Measurements from ENCODE around the gene FAHD1.

Gene FAHD1

GRCh38 chr16:1810536-1810935 lies 16.5 kb upstream of the FAHD1 start:
- Histone ChIP-seq H3K27me3 (ENCODE audit: control insufficient read depth, insufficient read depth, low read length) (no peaks in the 10 kb centered on the region), H3K36me3 (ENCODE audit: control insufficient read depth, insufficient read depth, low read length) (peaks cover 20% of the 10 kb centered on the region), H3K9ac (ENCODE audit: low read length) (no peak overlapping the region), H3K4me3 (ENCODE audit: low read length) (no peak overlapping the region), H3K4me1 (ENCODE audit: control insufficient read depth, insufficient read depth, low read length) (no peaks in the 10 kb centered on the region), H3K27ac (ENCODE audit: low read depth, low read length) (no peak overlapping the region)

- Histone ChIP-seq H3K4me3 (ENCODE audit: low read length) (no peak overlapping the region), H3K36me3 (ENCODE audit: control insufficient read depth, insufficient read depth, low read length) (peaks cover 27% of the 10 kb centered on the region), H3K9ac (ENCODE audit: low read length) (no peak overlapping the region), H3K27me3 (ENCODE audit: control insufficient read depth, insufficient read depth, low read length) (no peaks in the 10 kb centered on the region), H3K27ac (ENCODE audit: low read depth, low read length) (no peak overlapping the region), H3K4me1 (ENCODE audit: control insufficient read depth, insufficient read depth, low read length) (no peaks in the 10 kb centered on the region)
Observed at GRCh38 chr16:1812732-1813163, 14.3 kb upstream of the FAHD1 start.

- Histone ChIP-seq H3K27ac (ENCODE audit: low read depth, low read length) (no peak overlapping the region), H3K36me3 (ENCODE audit: control insufficient read depth, insufficient read depth, low read length) (peaks cover 22% of the 10 kb centered on the region), H3K4me1 (ENCODE audit: control insufficient read depth, insufficient read depth, low read length) (no peaks in the 10 kb centered on the region), H3K4me3 (ENCODE audit: low read length) (no peak overlapping the region), H3K27me3 (ENCODE audit: control insufficient read depth, insufficient read depth, low read length) (no peaks in the 10 kb centered on the region), H3K9ac (ENCODE audit: low read length) (no peak overlapping the region)
Observed at GRCh38 chr16:1815461-1815860, 11.5 kb upstream of the FAHD1 start.

GRCh38 chr16:1816396-1817275 lies 10.4 kb upstream of the FAHD1 start:
- H3K36me3 ChIP-seq (ENCODE audit: control insufficient read depth, insufficient read depth, low read length): peaks cover 22% of the 10 kb centered on the region
- no peak overlapping the region for H3K27ac ChIP-seq (ENCODE audit: low read depth, low read length)

GRCh38 chr16:1817276-1817589 lies 9.8 kb upstream of the FAHD1 start:
- H3K4me1 ChIP-seq (ENCODE audit: control insufficient read depth, insufficient read depth, low read length): no peaks in the 10 kb centered on the region
- no peak overlapping the region for H3K4me3 ChIP-seq (ENCODE audit: low read length)
- peaks cover 25% of the 10 kb centered on the region for H3K36me3 ChIP-seq (ENCODE audit: control insufficient read depth, insufficient read depth, low read length)
- no peak overlapping the region for H3K27ac ChIP-seq (ENCODE audit: low read depth, low read length)
- H3K27me3 ChIP-seq (ENCODE audit: control insufficient read depth, insufficient read depth, low read length): no peaks in the 10 kb centered on the region
- no peak overlapping the region for H3K9ac ChIP-seq (ENCODE audit: low read length)

More at GRCh38 chr16:1816396-1817275, 10.4 kb upstream of the FAHD1 start:
- H3K4me1 ChIP-seq (ENCODE audit: control insufficient read depth, insufficient read depth, low read length): no peaks in the 10 kb centered on the region
- H3K9ac ChIP-seq (ENCODE audit: low read length): no peak overlapping the region
- H3K27me3 ChIP-seq (ENCODE audit: control insufficient read depth, insufficient read depth, low read length): no peaks in the 10 kb centered on the region
- no peak overlapping the region for H3K4me3 ChIP-seq (ENCODE audit: low read length)

GRCh38 chr16:1817716-1818115 lies 9.3 kb upstream of the FAHD1 start:
- peaks cover 28% of the 10 kb centered on the region for H3K36me3 ChIP-seq (ENCODE audit: control insufficient read depth, insufficient read depth, low read length)
- no peak overlapping the region for H3K9ac ChIP-seq (ENCODE audit: low read length)
- H3K4me3 ChIP-seq (ENCODE audit: low read length): no peak overlapping the region
- H3K27ac ChIP-seq (ENCODE audit: low read depth, low read length): no peak overlapping the region
- H3K27me3 ChIP-seq (ENCODE audit: control insufficient read depth, insufficient read depth, low read length): no peaks in the 10 kb centered on the region
- no peaks in the 10 kb centered on the region for H3K4me1 ChIP-seq (ENCODE audit: control insufficient read depth, insufficient read depth, low read length)

- Histone ChIP-seq H3K4me1 (ENCODE audit: control insufficient read depth, insufficient read depth, low read length) (no peaks in the 10 kb centered on the region), H3K27me3 (ENCODE audit: control insufficient read depth, insufficient read depth, low read length) (no peaks in the 10 kb centered on the region), H3K9ac (ENCODE audit: low read length) (no peak overlapping the region), H3K36me3 (ENCODE audit: control insufficient read depth, insufficient read depth, low read length) (peaks cover 28% of the 10 kb centered on the region), H3K27ac (ENCODE audit: low read depth, low read length) (no peak overlapping the region), H3K4me3 (ENCODE audit: low read length) (no peak overlapping the region)
Observed at GRCh38 chr16:1818204-1818872, 8.7 kb upstream of the FAHD1 start.

GRCh38 chr16:1818873-1819525 lies 8.0 kb upstream of the FAHD1 start:
- Histone ChIP-seq H3K4me3 (ENCODE audit: low read length) (no peak overlapping the region), H3K27ac (ENCODE audit: low read depth, low read length) (no peak overlapping the region), H3K9ac (ENCODE audit: low read length) (no peak overlapping the region), H3K27me3 (ENCODE audit: control insufficient read depth, insufficient read depth, low read length) (no peaks in the 10 kb centered on the region), H3K36me3 (ENCODE audit: control insufficient read depth, insufficient read depth, low read length) (peaks cover 28% of the 10 kb centered on the region), H3K4me1 (ENCODE audit: control insufficient read depth, insufficient read depth, low read length) (no peaks in the 10 kb centered on the region)

GRCh38 chr16:1819611-1820010 lies 7.4 kb upstream of the FAHD1 start:
- Histone ChIP-seq H3K27ac (ENCODE audit: low read depth, low read length) (no peak overlapping the region), H3K27me3 (ENCODE audit: control insufficient read depth, insufficient read depth, low read length) (no peaks in the 10 kb centered on the region), H3K4me1 (ENCODE audit: control insufficient read depth, insufficient read depth, low read length) (no peaks in the 10 kb centered on the region), H3K4me3 (ENCODE audit: low read length) (no peak overlapping the region), H3K36me3 (ENCODE audit: control insufficient read depth, insufficient read depth, low read length) (peaks cover 28% of the 10 kb centered on the region), H3K9ac (ENCODE audit: low read length) (no peak overlapping the region)

- H3K36me3 ChIP-seq (ENCODE audit: control insufficient read depth, insufficient read depth, low read length): peaks cover 28% of the 10 kb centered on the region
- H3K9ac ChIP-seq (ENCODE audit: low read length): no peak overlapping the region
- no peak overlapping the region for H3K4me3 ChIP-seq (ENCODE audit: low read length)
- H3K27me3 ChIP-seq (ENCODE audit: control insufficient read depth, insufficient read depth, low read length): no peaks in the 10 kb centered on the region
- no peak overlapping the region for H3K27ac ChIP-seq (ENCODE audit: low read depth, low read length)
- H3K4me1 ChIP-seq (ENCODE audit: control insufficient read depth, insufficient read depth, low read length): peaks cover 3% of the 10 kb centered on the region
Observed at GRCh38 chr16:1820096-1820945, 6.7 kb upstream of the FAHD1 start.

GRCh38 chr16:1820946-1821290 lies 6.1 kb upstream of the FAHD1 start:
- peaks cover 8% of the 10 kb centered on the region for H3K4me1 ChIP-seq (ENCODE audit: control insufficient read depth, insufficient read depth, low read length)
- H3K36me3 ChIP-seq (ENCODE audit: control insufficient read depth, insufficient read depth, low read length): peaks cover 28% of the 10 kb centered on the region
- H3K27me3 ChIP-seq (ENCODE audit: control insufficient read depth, insufficient read depth, low read length): no peaks in the 10 kb centered on the region
- no peak overlapping the region for H3K4me3 ChIP-seq (ENCODE audit: low read length)
- no peak overlapping the region for H3K9ac ChIP-seq (ENCODE audit: low read length)
- no peak overlapping the region for H3K27ac ChIP-seq (ENCODE audit: low read depth, low read length)

Data from rectal smooth muscle tissue (tissue), 1 donor.